Right ventricle myocardium superior (tissue), 1 donor: ENCODE results near the gene PDZD4. TPM values are rescaled to one million over a fixed set of nuclear protein-coding genes. Genes with fewer than 3 reads are reported as not detected.
A peak's percentile ranks its signal among the peaks of the same experiment; 100 is the strongest.

Experiments
- ATAC-seq: fragments of 200-7000 bp; cut with Tn5 transposase; one replicate; pipeline ENCODE4 v1.9.1; 2020; ENCODE audit warnings: mild to moderate bottlenecking; ENCODE audit not compliant: poor library complexity
- DNase-seq: peaks from one replicate; pipeline ENCODE4 v3.0.0-alpha.2; 2020
- intact Hi-C: fragments of 100-400 bp; cut with DNase I; formaldehyde crosslinking; loops from one replicate; pipeline ENCODE4 v1.11.2; 2022
- total RNA-seq: library from RNA; stranded (reverse); fragmentation: NEBNext Ultra II Directional; extraction: Animal tissue kit (Norgen Biotek cat#: 25700); gene quantifications from one replicate; pipeline ENCODE4 v1.2.1, GENCODE V29; 2021
- donor health status: DM: no; HTN: yes; CAD: no; lungs with severe emphysema.

Gene PDZD4
- total RNA-seq, 1 donor from 2014 or later = 2.6 TPM

GRCh38 chrX:153768311-153769157 is 61.8 kb downstream of the PDZD4 start:
- ATAC-seq = no peak
- peak; percentile 19 for DNase-seq
- intact Hi-C loops = no loop called here

DNA sequence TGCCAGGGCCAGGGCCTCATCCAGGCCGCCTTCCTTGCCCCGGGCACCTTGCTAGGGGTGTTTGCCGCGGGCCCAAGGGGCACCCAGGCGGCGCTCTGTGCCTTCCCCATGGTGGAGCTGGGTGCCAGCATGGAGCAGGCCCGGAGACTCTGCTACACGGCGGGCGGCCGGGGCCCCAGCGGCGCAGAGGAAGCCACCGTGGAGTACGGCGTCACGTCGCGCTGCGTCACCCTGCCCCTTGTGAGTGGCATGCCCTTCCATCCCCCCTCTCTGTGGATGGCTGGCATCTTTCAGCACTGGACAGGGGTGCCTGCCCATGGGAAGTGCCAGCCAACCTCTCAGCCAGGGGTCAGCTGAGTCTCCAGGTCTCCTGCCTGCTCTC is 62.7 kb downstream of the PDZD4 start:
- no peak for ATAC-seq
- intact Hi-C loops = no loop called here
- DNase-seq = no peak

- intact Hi-C loops = no loop called here
- no peak for ATAC-seq
- DNase-seq = peak; percentile 26
Observed at GRCh38 chrX:153766871-153767673, 63.3 kb downstream of the PDZD4 start.

GRCh38 chrX:153766098-153766817 is 64.1 kb downstream of the PDZD4 start:
- DNase-seq (peak; percentile 25), ATAC-seq (no peak)
- intact Hi-C loops = no loop called here

- ATAC-seq (peak; percentile 51), DNase-seq (peak; percentile 48)
- intact Hi-C loops = no loop called here
Observed at GRCh38 chrX:153765138-153766079, 64.9 kb downstream of the PDZD4 start.

GRCh38 chrX:153764786-153765137 is 65.6 kb downstream of the PDZD4 start:
- intact Hi-C loops = loop anchor here (5.0 kb wide), 1 partner anchor 188 kb away; no protein-coding TSS in a partner anchor
- ATAC-seq = no peak
- no peak for DNase-seq

DNA sequence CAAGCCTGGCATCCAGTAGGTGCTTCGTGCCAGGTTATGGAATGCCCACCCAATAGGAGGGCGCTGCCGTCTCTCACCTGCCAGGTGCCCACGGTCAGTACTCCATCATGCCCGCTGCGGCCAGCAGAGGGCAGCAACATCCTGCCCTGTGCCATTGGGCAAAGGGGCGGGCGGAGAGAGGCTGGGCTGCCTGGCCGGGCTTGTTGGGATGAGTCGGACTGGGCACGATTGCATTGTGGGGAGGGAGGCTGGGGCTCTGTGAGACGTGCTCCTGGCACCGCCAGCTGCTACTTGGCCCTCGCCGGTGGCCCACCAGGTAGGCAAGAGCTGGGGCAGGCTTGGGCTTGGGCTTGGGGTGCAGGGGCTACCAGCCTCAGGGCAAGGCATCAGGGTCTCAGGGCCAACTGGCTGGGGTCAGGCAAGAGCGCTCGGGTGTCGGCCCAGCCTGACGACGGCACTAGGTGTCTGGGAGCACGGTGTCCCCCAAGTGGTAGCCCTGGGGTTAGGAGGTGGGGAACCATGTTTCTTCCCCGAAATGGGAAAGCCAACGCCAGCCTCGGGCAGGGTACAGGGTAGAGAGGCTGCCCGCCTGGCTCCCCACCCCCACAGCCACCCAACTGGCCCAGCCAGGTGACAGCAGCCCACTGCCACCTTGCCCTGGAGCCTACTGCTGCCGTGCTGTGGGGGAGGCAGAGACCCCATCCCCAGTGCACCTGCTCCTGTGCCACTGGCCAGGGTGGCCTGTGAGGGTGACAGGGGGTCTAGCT is 66.2 kb downstream of the PDZD4 start, which contains the start of gene PLXNB3:
Gene PLXNB3 (plus strand): TSS at position 261 of the 767 bp plus-strand sequence. CDS start 1,287 bp downstream, outside the sequence.
- intact Hi-C loops = loop anchor here (5.0 kb wide), 1 partner anchor 188 kb away; no protein-coding TSS in a partner anchor
- DNase-seq (peak; percentile 87), ATAC-seq (peak; percentile 89)

GRCh38 chrX:153763298-153763932 is 66.9 kb downstream of the PDZD4 start:
- ATAC-seq (no peak), DNase-seq (peak; percentile 20)
- intact Hi-C loops = loop anchor here (5.0 kb wide), 1 partner anchor 189 kb away; no protein-coding TSS in a partner anchor

GRCh38 chrX:153762626-153763173 is 67.6 kb downstream of the PDZD4 start:
- DNase-seq = no peak
- ATAC-seq = no peak
- intact Hi-C loops = loop anchor here (5.0 kb wide), 1 partner anchor 190 kb away; no protein-coding TSS in a partner anchor

DNA sequence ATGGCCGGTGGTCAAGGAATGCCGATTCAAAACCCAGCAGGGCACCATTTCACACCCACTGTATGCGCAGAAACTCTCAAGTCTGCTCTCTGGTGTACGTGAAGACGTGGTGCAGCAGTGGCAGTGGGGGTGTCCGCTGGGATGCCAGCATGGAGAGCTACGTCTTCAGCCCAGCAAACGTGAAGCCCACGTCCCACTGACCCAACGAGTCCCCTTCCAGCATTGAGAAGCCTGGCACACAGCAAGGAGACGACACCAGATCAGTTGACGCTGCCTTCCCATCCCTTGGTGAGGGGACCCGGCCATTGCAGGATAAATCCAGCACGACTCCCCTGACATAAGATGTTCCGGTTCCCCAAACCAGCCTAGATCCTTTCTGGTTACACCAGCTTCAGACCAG is 68.5 kb downstream of the PDZD4 start:
- no peak for ATAC-seq
- no peak for DNase-seq
- intact Hi-C loops = loop anchor here (5.0 kb wide), 1 partner anchor 190 kb away; no protein-coding TSS in a partner anchor

GRCh38 chrX:153755136-153755535 is 75.2 kb downstream of the PDZD4 start:
- intact Hi-C loops = no loop called here
- DNase-seq (no peak), ATAC-seq (no peak)

Other genes with a start within 250 kb of the PDZD4 start
- 40.7 TPM for gene CCNQ, start 231.4 kb downstream of the PDZD4 start, total RNA-seq
- not detected for gene DUSP9, start 183.3 kb downstream of the PDZD4 start, total RNA-seq
- 8.1 TPM for gene PNCK, start 156.7 kb downstream of the PDZD4 start, total RNA-seq
- 192 TPM for gene SLC6A8, start 142.6 kb downstream of the PDZD4 start, total RNA-seq
- gene BCAP31, start 106.2 kb downstream of the PDZD4 start, total RNA-seq = 86.4 TPM
- gene ABCD1, start 105.7 kb downstream of the PDZD4 start, total RNA-seq = 14.7 TPM
- 1.5 TPM for gene PLXNB3, start 66.3 kb downstream of the PDZD4 start, total RNA-seq
- gene SRPK3, start 49.5 kb downstream of the PDZD4 start, total RNA-seq = 38.0 TPM
- gene IDH3G, start 36.2 kb downstream of the PDZD4 start, total RNA-seq = 76.9 TPM
- gene SSR4, start 35.9 kb downstream of the PDZD4 start, total RNA-seq = 129 TPM
- gene L1CAM, start 55.6 kb upstream of the PDZD4 start, total RNA-seq = 5.3 TPM
- gene AVPR2, start 74.1 kb upstream of the PDZD4 start, total RNA-seq = 4.1 TPM
- 10.3 TPM for gene ARHGAP4, start 95.7 kb upstream of the PDZD4 start, total RNA-seq
- 70.4 TPM for gene NAA10, start 104.5 kb upstream of the PDZD4 start, total RNA-seq
- gene RENBP, start 114.1 kb upstream of the PDZD4 start, total RNA-seq = 11.1 TPM
- gene HCFC1, start 141.3 kb upstream of the PDZD4 start, total RNA-seq = 24.7 TPM
- 7.1 TPM for gene TMEM187, start 142.2 kb upstream of the PDZD4 start, total RNA-seq
- 34.2 TPM for gene IRAK1, start 189.4 kb upstream of the PDZD4 start, total RNA-seq